GM21381 (cell line): ENCODE measurements around the gene TICAM1.
A peak's percentile ranks its signal among the peaks of the same experiment; 100 is the strongest.
"Not testable (repeated sequence)": the region's sequence is repeated elsewhere in the genome, so short reads cannot be mapped to it uniquely, and the experiment has no call there.

Source experiments
- ATAC-seq: cut with Tn5 transposase; IDR thresholded peaks from one replicate; pipeline ENCODE4 v1.9.1; 2021; ENCODE audit warnings: mild to moderate bottlenecking, moderate library complexity; ENCODE audit not compliant: unreplicated experiment

Gene TICAM1

GRCh38 chr19:4831304-4831978 is at the start of gene TICAM1:
Gene TICAM1 (minus strand): TSS chr19:4831712. CDS start chr19:4818377, 13,335 bp downstream.
- ATAC-seq: peak; percentile 60

- ATAC-seq: no peak
Observed at GRCh38 chr19:4879041-4879440, 47.5 kb upstream of the TICAM1 start.

GRCh38 chr19:4878491-4878968 is 47.0 kb upstream of the TICAM1 start:
- no peak for ATAC-seq

GRCh38 chr19:4877753-4878490 is 46.4 kb upstream of the TICAM1 start:
- no peak for ATAC-seq

- no peak for ATAC-seq
Observed at GRCh38 chr19:4873930-4874329, 42.4 kb upstream of the TICAM1 start.

GRCh38 chr19:4871711-4872110 is 40.2 kb upstream of the TICAM1 start:
- ATAC-seq: no peak

GRCh38 chr19:4870025-4870700 is 38.7 kb upstream of the TICAM1 start:
- ATAC-seq: no peak

GRCh38 chr19:4868286-4868834 is 36.8 kb upstream of the TICAM1 start:
- no peak for ATAC-seq

- peak; percentile 80 for ATAC-seq
Observed at GRCh38 chr19:4867534-4868285, 36.2 kb upstream of the TICAM1 start, which contains the start of gene PLIN3. Gene PLIN3 (minus strand): TSS chr19:4867667. CDS start chr19:4861394, 6,273 bp downstream.

- no peak for ATAC-seq
Observed at GRCh38 chr19:4866595-4867424, 35.3 kb upstream of the TICAM1 start.

- ATAC-seq: no peak
Observed at GRCh38 chr19:4861147-4861546, 29.6 kb upstream of the TICAM1 start.

GRCh38 chr19:4859697-4860096 is 28.2 kb upstream of the TICAM1 start:
- ATAC-seq: no peak

GRCh38 chr19:4856468-4856867 is 25.0 kb upstream of the TICAM1 start:
- not testable (repeated sequence) for ATAC-seq

GRCh38 chr19:4853506-4853905 is 22.0 kb upstream of the TICAM1 start:
- not testable (repeated sequence) for ATAC-seq

- ATAC-seq: no peak
Observed at GRCh38 chr19:4852484-4852883, 21.0 kb upstream of the TICAM1 start.

- ATAC-seq: no peak
Observed at GRCh38 chr19:4851551-4852290, 20.2 kb upstream of the TICAM1 start.

GRCh38 chr19:4849019-4849418 is 17.5 kb upstream of the TICAM1 start:
- ATAC-seq: no peak

- ATAC-seq: no peak
Observed at GRCh38 chr19:4847190-4847973, 15.9 kb upstream of the TICAM1 start.
